ENCODE results near the gene RAB4B.
A peak's percentile ranks its signal among the peaks of the same experiment; 100 is the strongest.

RAB4B gene

GRCh38 chr19:40777937-40778705, at the start of gene RAB4B (continued):
- TF ChIP-seq ZNF624 (tag by site-specific recombination; IDR thresholded peaks at IDR 0.05) = no peak
- no peak for TF ChIP-seq IKZF3 (tag by site-specific recombination; IDR thresholded peaks at IDR 0.05)
- TF ChIP-seq GLIS2 (tag by site-specific recombination; IDR thresholded peaks at IDR 0.05) = peak; percentile 100
- no peak for TF ChIP-seq ZNF133 (tag by site-specific recombination; IDR thresholded peaks at IDR 0.05)
- TF ChIP-seq ZNF354C (tag by site-specific recombination; IDR thresholded peaks at IDR 0.05; ENCODE audit: borderline replicate concordance, low read depth) = no peak
- no peak for TF ChIP-seq GLI2 (tag by site-specific recombination; IDR thresholded peaks at IDR 0.05; ENCODE audit: borderline replicate concordance, low read depth)
- no peak for TF ChIP-seq MZF1 (tag by site-specific recombination; IDR thresholded peaks at IDR 0.05; ENCODE audit: borderline replicate concordance)
- TF ChIP-seq HOXC10 (CRISPR knock-in tag; IDR thresholded peaks at IDR 0.05) = no peak
- TF ChIP-seq ZBTB11 (tag by site-specific recombination; conservative IDR thresholded peaks at IDR 0.05; ENCODE audit: low read depth) = peak; percentile 87
- peak; percentile 44 for TF ChIP-seq PRDM10 (tag by site-specific recombination; IDR thresholded peaks at IDR 0.05)
- 0 out of 2 replicates have a peak, but pooled peaks have one; percentile 11 for TF ChIP-seq ZNF239 (tag by site-specific recombination; IDR thresholded peaks at IDR 0.05)
- peak; percentile 19; the same call in 1 of the 2 replicates for TF ChIP-seq ZNF449 (tag by site-specific recombination; IDR thresholded peaks at IDR 0.05)
- TF ChIP-seq ZNF350 (tag by site-specific recombination; IDR thresholded peaks at IDR 0.05) = no peak
- no peak for TF ChIP-seq REPIN1 (tag by site-specific recombination; IDR thresholded peaks at IDR 0.05; ENCODE audit: low read depth)
- no peak for TF ChIP-seq ZNF433 (tag by site-specific recombination; IDR thresholded peaks at IDR 0.05; ENCODE audit: low read depth)
- TF ChIP-seq ZNF785 (tag by site-specific recombination; IDR thresholded peaks at IDR 0.05) = 0 out of 2 replicates have a peak, but pooled peaks have one; percentile 49
- no peak for TF ChIP-seq ZNF510 (tag by site-specific recombination; IDR thresholded peaks at IDR 0.05; ENCODE audit: insufficient replicate concordance)
- TF ChIP-seq ZNF138 (tag by site-specific recombination; IDR thresholded peaks at IDR 0.05; ENCODE audit: borderline replicate concordance) = no peak
- TF ChIP-seq ZBTB44 (tag by site-specific recombination; IDR thresholded peaks at IDR 0.05) = no peak
- TF ChIP-seq ZNF266 (tag by site-specific recombination; IDR thresholded peaks at IDR 0.05; ENCODE audit: low read depth) = no peak
- TF ChIP-seq ZNF121 (tag by site-specific recombination; IDR thresholded peaks at IDR 0.05) = no peak; the same call in 1 of the 2 replicates
- peak; percentile 82 for TF ChIP-seq ZBTB7A (tag by site-specific recombination; IDR thresholded peaks at IDR 0.05; ENCODE audit: low read depth)
- TF ChIP-seq ELK4 (IDR thresholded peaks at IDR 0.05; ENCODE audit: borderline replicate concordance, low read depth, low read length) = peak; percentile 45; the same call in 1 of the 2 replicates
- TF ChIP-seq ZNF629 (tag by site-specific recombination; IDR thresholded peaks at IDR 0.05) = peak; percentile 38
- TF ChIP-seq SALL2 (tag by site-specific recombination; IDR thresholded peaks at IDR 0.05; ENCODE audit: borderline replicate concordance) = no peak
- peak; percentile 36; the same call in 1 of the 2 replicates for TF ChIP-seq ZNF324 (tag by site-specific recombination; IDR thresholded peaks at IDR 0.05)
- TF ChIP-seq ZNF16 (tag by site-specific recombination; IDR thresholded peaks at IDR 0.05; ENCODE audit: low read depth) = no peak
